ENCODE data around the gene ESR2. TPM values are rescaled to one million over a fixed set of nuclear protein-coding genes. Genes with fewer than 3 reads are reported as not detected.

Gene ESR2
- total RNA-seq, 1 donor from 2014 or later = 0.16 TPM

- TF ChIP-seq CTCF (IDR thresholded peaks at IDR 0.05; ENCODE audit: insufficient read depth, low read depth, low read length) = no peak
- TF ChIP-seq EZH2 (IDR thresholded peaks at IDR 0.05; ENCODE audit: insufficient read depth, low read length) = no peak
- Histone ChIP-seq H3K4me1 (ENCODE audit: insufficient read depth, low read length) (no peaks in the 10 kb centered on the region), H3K36me3 (ENCODE audit: insufficient read depth, low read length) (no peaks in the 10 kb centered on the region), H3K27me3 (ENCODE audit: insufficient read depth, low read length) (no peaks in the 10 kb centered on the region), H3K4me3 (ENCODE audit: insufficient read depth, low read depth, low read length) (no peak overlapping the region), H3K4me2 (ENCODE audit: low read length) (no peak overlapping the region), H3K9ac (ENCODE audit: low read length) (no peak overlapping the region), H3K79me2 (ENCODE audit: insufficient read depth, low read length) (no peaks in the 10 kb centered on the region), H3K9me3 (ENCODE audit: insufficient read depth, low read depth, low read length) (no peaks in the 10 kb centered on the region), H3K27ac (ENCODE audit: low read depth, low read length) (no peak overlapping the region), H2AFZ (ENCODE audit: low read depth, low read length) (no peak overlapping the region), H4K20me1 (ENCODE audit: insufficient read depth, low read length) (no peaks in the 10 kb centered on the region)
- Mint-ChIP-seq H3K4me3 (ENCODE audit: unreplicated experiment) (no peak overlapping the region), H3K27ac (ENCODE audit: unreplicated experiment) (no peak overlapping the region), H3K9me3 (ENCODE audit: unreplicated experiment) (peaks cover 3% of the 10 kb centered on the region), H3K36me3 (ENCODE audit: low read depth, unreplicated experiment) (no peaks in the 10 kb centered on the region), H3K27me3 (ENCODE audit: low read depth, unreplicated experiment) (peaks cover 3% of the 10 kb centered on the region), H3K4me1 (ENCODE audit: low read depth, unreplicated experiment) (no peaks in the 10 kb centered on the region)
- no peak for DNase-seq (ENCODE audit: low read depth)
- FAIRE-seq = no peak
These were observed 167.6 kb downstream of the ESR2 start for GRCh38 chr14:64126548-64126947.

GRCh38 chr14:64125270-64125669, 168.9 kb downstream of the ESR2 start:
- no peak for FAIRE-seq
- H3K4me1 ChIP-seq (ENCODE audit: insufficient read depth, low read length) = no peaks in the 10 kb centered on the region
- H3K4me2 ChIP-seq (ENCODE audit: low read length) = no peak overlapping the region
- H3K27me3 Mint-ChIP-seq (ENCODE audit: low read depth, unreplicated experiment) = peaks cover 3% of the 10 kb centered on the region
- H3K27me3 ChIP-seq (ENCODE audit: insufficient read depth, low read length) = no peaks in the 10 kb centered on the region
- no peaks in the 10 kb centered on the region for H4K20me1 ChIP-seq (ENCODE audit: insufficient read depth, low read length)
- no peaks in the 10 kb centered on the region for H3K4me1 Mint-ChIP-seq (ENCODE audit: low read depth, unreplicated experiment)
- no peak overlapping the region for H2AFZ ChIP-seq (ENCODE audit: low read depth, low read length)
- no peaks in the 10 kb centered on the region for H3K36me3 Mint-ChIP-seq (ENCODE audit: low read depth, unreplicated experiment)
- H3K9ac ChIP-seq (ENCODE audit: low read length) = no peak overlapping the region
- no peak for DNase-seq (ENCODE audit: low read depth)
- H3K79me2 ChIP-seq (ENCODE audit: insufficient read depth, low read length) = no peaks in the 10 kb centered on the region
- H3K36me3 ChIP-seq (ENCODE audit: insufficient read depth, low read length) = no peaks in the 10 kb centered on the region
- H3K9me3 ChIP-seq (ENCODE audit: insufficient read depth, low read depth, low read length) = no peaks in the 10 kb centered on the region
- TF ChIP-seq EZH2 (IDR thresholded peaks at IDR 0.05; ENCODE audit: insufficient read depth, low read length) (no peak), CTCF (IDR thresholded peaks at IDR 0.05; ENCODE audit: insufficient read depth, low read depth, low read length) (no peak)
- H3K4me3 ChIP-seq (ENCODE audit: insufficient read depth, low read depth, low read length) = no peak overlapping the region
- H3K9me3 Mint-ChIP-seq (ENCODE audit: unreplicated experiment) = peaks cover 3% of the 10 kb centered on the region
- H3K27ac ChIP-seq (ENCODE audit: low read depth, low read length) = no peak overlapping the region
- H3K27ac Mint-ChIP-seq (ENCODE audit: unreplicated experiment) = no peak overlapping the region
- no peak overlapping the region for H3K4me3 Mint-ChIP-seq (ENCODE audit: unreplicated experiment)

- no peak overlapping the region for H3K27ac Mint-ChIP-seq (ENCODE audit: unreplicated experiment)
- TF ChIP-seq CTCF (IDR thresholded peaks at IDR 0.05; ENCODE audit: insufficient read depth, low read depth, low read length) (no peak), EZH2 (IDR thresholded peaks at IDR 0.05; ENCODE audit: insufficient read depth, low read length) (no peak)
- H3K9me3 Mint-ChIP-seq (ENCODE audit: unreplicated experiment) = peaks cover 3% of the 10 kb centered on the region
- Histone ChIP-seq H3K36me3 (ENCODE audit: insufficient read depth, low read length) (no peaks in the 10 kb centered on the region), H3K4me3 (ENCODE audit: insufficient read depth, low read depth, low read length) (no peak overlapping the region), H3K9ac (ENCODE audit: low read length) (no peak overlapping the region), H3K27ac (ENCODE audit: low read depth, low read length) (no peak overlapping the region), H3K27me3 (ENCODE audit: insufficient read depth, low read length) (no peaks in the 10 kb centered on the region), H3K9me3 (ENCODE audit: insufficient read depth, low read depth, low read length) (no peaks in the 10 kb centered on the region), H3K4me2 (ENCODE audit: low read length) (no peak overlapping the region), H4K20me1 (ENCODE audit: insufficient read depth, low read length) (no peaks in the 10 kb centered on the region), H2AFZ (ENCODE audit: low read depth, low read length) (no peak overlapping the region), H3K4me1 (ENCODE audit: insufficient read depth, low read length) (no peaks in the 10 kb centered on the region), H3K79me2 (ENCODE audit: insufficient read depth, low read length) (no peaks in the 10 kb centered on the region)
- H3K4me3 Mint-ChIP-seq (ENCODE audit: unreplicated experiment) = no peak overlapping the region
- H3K4me1 Mint-ChIP-seq (ENCODE audit: low read depth, unreplicated experiment) = no peaks in the 10 kb centered on the region
- H3K36me3 Mint-ChIP-seq (ENCODE audit: low read depth, unreplicated experiment) = no peaks in the 10 kb centered on the region
- H3K27me3 Mint-ChIP-seq (ENCODE audit: low read depth, unreplicated experiment) = peaks cover 3% of the 10 kb centered on the region
- no peak for DNase-seq (ENCODE audit: low read depth)
- FAIRE-seq = no peak
These were observed 170.8 kb downstream of the ESR2 start for GRCh38 chr14:64123241-64123822.

Measured in astrocyte (in vitro differentiated cells and primary cell).